SJSA1 (cell line): ENCODE results near the gene CACNA1H. TPM values are rescaled to one million over a fixed set of nuclear protein-coding genes. Genes with fewer than 3 reads are reported as not detected.

ENCODE experiments used
- DNase-seq, 2 experiments: peaks; one replicate each; pipeline ENCODE4 v3.0.0-alpha.2; 2015 to 2020; ENCODE audit warnings: low spot score in 2 of 2, low read depth in 1 of 2
- H3K27ac ChIP-seq: fragments of 250-450 bp; sonication (Bioruptor Pico); 2 replicates; pipeline ENCODE4 v1.5.1; 2020; ENCODE audit warnings: mild to moderate bottlenecking, moderate library complexity
- H3K27me3 ChIP-seq: fragments of 250-450 bp; sonication (Bioruptor Pico); replicated peaks from 2 replicates; pipeline ENCODE4 v1.5.1; 2020; ENCODE audit warnings: mild to moderate bottlenecking, moderate library complexity
- H3K36me3 ChIP-seq: fragments of 250-450 bp; sonication (Bioruptor Pico); 2 replicates; pipeline ENCODE4 v1.5.1; 2020; ENCODE audit warnings: mild to moderate bottlenecking
- H3K4me1 ChIP-seq: fragments of 250-450 bp; sonication (Bioruptor Pico); replicated peaks from 2 replicates; pipeline ENCODE4 v1.6.1; 2021; ENCODE audit warnings: mild to moderate bottlenecking
- H3K4me3 ChIP-seq: fragments of 250-450 bp; sonication (Bioruptor Pico); 2 replicates; pipeline ENCODE4 v1.5.1; 2020; ENCODE audit warnings: mild to moderate bottlenecking
- H3K9me3 ChIP-seq: fragments of 250-450 bp; sonication (Bioruptor Pico); replicated peaks from 2 replicates; pipeline ENCODE4 v1.5.1; 2020; ENCODE audit warnings: mild to moderate bottlenecking
- total RNA-seq: library from RNA; depleted of rRNA; stranded (reverse); fragments of >200 nt; shearing (Covaris generic); gene quantifications from 2 replicates; pipeline ENCODE4 v1.2.3, GENCODE V29; 2014

Gene CACNA1H
- total RNA-seq, 1 experiment from 2014 or later, result not detected

DNA sequence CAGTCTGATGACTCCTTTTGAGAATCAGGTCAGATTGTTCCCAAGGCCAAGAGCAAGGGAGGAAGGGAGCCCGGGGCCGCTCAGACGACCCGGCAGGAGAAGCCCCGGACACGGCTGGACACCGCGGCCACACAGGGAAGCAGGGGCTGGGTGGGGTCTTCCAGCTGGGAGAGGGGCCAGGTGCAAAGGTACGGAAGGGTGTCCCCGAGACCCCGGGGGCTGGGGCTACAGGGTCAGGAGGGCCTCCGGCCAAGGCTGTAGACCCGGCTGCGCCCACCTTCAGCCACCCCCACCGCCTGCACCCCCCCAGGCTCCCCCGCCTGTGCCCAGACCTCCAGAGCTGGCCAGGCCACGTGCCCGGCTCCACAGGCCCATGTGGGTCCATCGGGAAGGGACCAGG lies 35.0 kb upstream of the CACNA1H start:
- Histone ChIP-seq H3K4me1 (no peaks in the 10 kb centered on the region), H3K27me3 (peaks cover 85% of the 10 kb centered on the region), H3K4me3 (no peak overlapping the region), H3K9me3 (no peaks in the 10 kb centered on the region), H3K27ac (no peak overlapping the region), H3K36me3 (no peaks in the 10 kb centered on the region)
- no peak for DNase-seq

DNA sequence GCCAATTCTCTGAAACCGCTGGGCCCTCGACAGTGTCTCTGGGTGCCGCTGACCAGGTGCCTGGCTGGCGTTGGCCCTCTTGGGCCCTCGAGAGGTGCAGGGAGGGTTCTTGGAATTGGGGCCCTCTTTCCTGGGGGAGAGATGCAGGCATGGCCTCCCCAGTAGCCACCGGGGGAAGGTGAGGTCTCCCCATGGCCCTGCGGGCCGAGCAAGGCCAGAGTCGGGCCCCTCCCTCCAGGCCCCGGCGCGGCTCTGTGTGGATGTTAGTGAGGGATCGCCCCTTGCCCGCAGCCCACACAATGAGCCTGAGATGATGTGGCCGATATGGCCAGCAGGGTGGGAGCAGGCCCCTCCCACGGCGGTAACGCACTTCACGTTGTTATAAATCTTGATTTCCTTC lies 33.8 kb upstream of the CACNA1H start:
- Histone ChIP-seq H3K4me1 (no peaks in the 10 kb centered on the region), H3K27me3 (peaks cover 88% of the 10 kb centered on the region), H3K36me3 (no peaks in the 10 kb centered on the region), H3K27ac (no peak overlapping the region), H3K9me3 (no peaks in the 10 kb centered on the region), H3K4me3 (no peak overlapping the region)
- no peak for DNase-seq

DNA sequence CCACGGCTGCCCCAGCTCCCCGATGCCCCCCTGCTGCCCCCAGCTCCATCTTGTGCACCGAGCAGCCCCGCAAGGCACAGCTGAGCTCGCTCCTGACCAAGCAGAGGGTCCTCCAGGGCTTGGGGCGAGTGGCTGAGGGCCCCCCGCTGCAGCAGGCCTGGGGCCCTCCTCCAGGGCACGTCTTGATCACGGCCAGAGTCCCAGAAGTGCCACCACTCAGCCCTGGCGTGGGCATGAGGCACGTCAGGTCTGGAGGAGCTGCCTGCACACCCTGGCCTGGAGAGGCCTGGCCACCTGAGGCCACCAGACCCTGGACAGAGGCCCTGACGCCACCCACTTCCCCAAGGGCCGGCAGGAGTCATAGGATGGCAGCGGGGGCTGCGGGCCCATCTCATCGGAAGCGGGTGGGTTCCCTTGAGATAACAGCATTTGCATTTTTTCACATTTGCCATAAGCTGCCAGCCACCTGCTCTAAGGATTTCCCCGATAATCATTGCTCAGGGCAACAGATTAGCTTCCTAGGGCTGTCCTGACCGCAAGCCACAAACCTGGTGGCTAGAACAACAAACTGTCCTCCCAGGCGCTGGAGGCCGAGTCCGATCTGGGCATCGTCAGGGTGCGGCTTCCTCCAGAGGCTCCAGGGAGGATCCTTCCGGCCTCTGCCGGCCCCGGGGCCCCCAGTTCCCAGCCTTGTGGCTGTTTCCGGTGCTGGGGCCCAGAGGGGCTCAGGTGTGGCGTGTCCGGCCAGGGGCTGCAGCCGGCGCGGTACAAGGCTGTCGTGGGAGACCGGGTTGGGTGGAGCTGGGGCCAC lies 32.9 kb upstream of the CACNA1H start:
- Histone ChIP-seq H3K36me3 (no peaks in the 10 kb centered on the region), H3K4me3 (no peak overlapping the region), H3K27ac (no peak overlapping the region), H3K9me3 (no peaks in the 10 kb centered on the region), H3K4me1 (no peaks in the 10 kb centered on the region), H3K27me3 (peaks cover 88% of the 10 kb centered on the region)
- no peak for DNase-seq

DNA sequence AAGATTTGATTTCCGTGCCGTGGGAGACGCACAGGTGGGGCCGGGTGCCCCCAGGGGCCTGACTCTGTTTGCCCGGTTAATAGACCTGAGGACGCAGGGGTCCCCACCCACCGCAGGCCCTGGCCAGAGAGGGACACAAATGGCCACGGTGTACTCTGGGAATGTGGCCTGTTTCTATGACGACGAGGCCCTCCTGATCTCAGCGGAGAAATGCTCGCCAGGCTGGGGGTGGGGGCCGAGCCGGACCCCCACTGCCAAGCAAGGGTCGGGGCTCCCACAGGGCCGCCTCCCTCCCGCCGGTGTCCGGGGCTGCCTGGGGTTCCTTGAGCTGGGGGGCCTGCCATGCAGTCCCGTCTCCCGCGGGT lies 32.3 kb upstream of the CACNA1H start:
- no peaks in the 10 kb centered on the region for H3K36me3 ChIP-seq
- no peak for DNase-seq
- H3K4me1 ChIP-seq, result no peaks in the 10 kb centered on the region
- no peaks in the 10 kb centered on the region for H3K9me3 ChIP-seq
- H3K27ac ChIP-seq, result no peak overlapping the region
- no peak overlapping the region for H3K4me3 ChIP-seq
- peaks cover 92% of the 10 kb centered on the region for H3K27me3 ChIP-seq

DNA sequence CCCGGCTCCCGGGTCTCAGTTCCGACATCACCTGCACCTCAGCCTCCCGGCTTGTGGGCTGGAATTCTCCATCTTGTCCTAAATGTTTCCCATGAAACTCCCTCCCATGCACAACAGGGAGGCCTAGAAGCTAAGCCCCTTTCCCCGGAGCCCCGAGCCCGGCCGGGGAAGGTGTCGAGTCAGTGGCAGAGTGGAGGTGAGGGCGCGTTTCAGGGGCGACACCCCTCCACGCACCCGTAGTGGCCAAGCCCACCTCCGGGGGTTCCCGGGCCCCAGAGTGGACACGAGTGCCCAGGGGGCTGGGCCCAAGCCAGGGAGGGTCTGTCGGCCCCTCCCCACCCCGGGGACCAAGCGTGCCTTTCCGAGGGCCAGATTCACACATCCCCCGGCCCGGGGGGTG lies 31.9 kb upstream of the CACNA1H start:
- Histone ChIP-seq H3K36me3 (no peaks in the 10 kb centered on the region), H3K4me1 (no peaks in the 10 kb centered on the region), H3K9me3 (no peaks in the 10 kb centered on the region), H3K27me3 (peaks cover 95% of the 10 kb centered on the region), H3K4me3 (no peak overlapping the region), H3K27ac (no peak overlapping the region)
- DNase-seq, result no peak

DNA sequence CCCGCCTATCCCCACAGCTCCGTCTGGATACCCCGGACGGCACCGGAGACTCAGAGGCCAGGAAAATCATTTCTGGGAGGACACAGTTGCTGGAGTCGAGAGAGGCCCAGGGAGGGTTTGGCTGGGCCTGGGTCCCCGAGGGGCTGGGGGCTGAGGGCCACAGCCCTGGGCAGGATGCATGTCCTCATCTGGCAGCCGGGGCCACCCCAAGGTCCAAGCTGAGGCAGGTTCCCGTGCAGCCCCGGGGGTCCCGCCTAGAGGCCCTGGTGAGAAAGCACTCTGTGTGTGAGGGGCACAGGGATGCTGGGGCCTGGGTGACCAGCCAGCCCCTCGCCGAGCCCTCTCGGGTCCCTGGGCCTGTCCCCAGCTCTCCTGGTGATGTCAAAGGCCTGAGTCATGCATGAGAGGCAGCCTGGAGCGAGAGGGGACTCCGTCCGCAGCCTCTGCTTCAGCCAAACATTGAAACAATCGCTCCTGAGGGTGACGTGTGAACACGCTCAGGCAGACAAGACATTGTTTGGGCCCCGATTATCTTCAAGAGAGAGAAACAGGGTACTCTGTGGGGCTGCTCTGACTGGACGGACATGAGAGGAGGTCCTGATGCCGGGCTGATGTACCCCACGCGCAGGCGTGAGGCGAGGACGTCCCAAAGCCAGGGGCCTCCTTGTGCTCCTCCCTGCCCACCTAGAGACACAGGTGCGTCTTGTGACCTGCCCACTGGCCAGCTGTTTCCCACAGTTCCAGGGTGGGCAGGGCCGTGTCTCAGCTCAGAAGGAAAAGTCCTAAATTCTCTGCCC lies 31.1 kb upstream of the CACNA1H start:
- Histone ChIP-seq H3K36me3 (no peaks in the 10 kb centered on the region), H3K27ac (no peak overlapping the region), H3K9me3 (no peaks in the 10 kb centered on the region), H3K27me3 (peaks cover 94% of the 10 kb centered on the region), H3K4me1 (no peaks in the 10 kb centered on the region), H3K4me3 (no peak overlapping the region)
- no peak for DNase-seq

DNA sequence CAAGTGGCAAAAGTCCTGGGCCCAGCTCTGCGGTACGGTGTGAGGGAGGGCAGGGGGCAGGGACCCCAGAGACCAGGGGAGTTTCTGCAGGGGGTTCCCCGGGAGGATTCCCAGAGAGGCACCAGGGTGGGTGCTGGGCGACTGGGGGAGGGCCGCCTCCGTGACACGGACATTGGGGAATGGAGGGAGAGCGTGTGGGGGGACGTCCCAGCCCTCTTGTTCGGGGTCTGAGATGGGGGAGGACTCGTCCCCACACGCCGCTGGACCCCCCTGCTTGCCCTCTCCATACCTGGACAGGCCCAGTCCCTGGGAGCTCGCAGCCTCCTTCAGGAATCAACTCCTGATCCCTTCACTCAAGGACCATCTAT lies 30.5 kb upstream of the CACNA1H start:
- DNase-seq, result no peak
- no peak overlapping the region for H3K27ac ChIP-seq
- no peaks in the 10 kb centered on the region for H3K36me3 ChIP-seq
- H3K27me3 ChIP-seq, result peaks cover 92% of the 10 kb centered on the region
- no peak overlapping the region for H3K4me3 ChIP-seq
- H3K4me1 ChIP-seq, result no peaks in the 10 kb centered on the region
- no peaks in the 10 kb centered on the region for H3K9me3 ChIP-seq

DNA sequence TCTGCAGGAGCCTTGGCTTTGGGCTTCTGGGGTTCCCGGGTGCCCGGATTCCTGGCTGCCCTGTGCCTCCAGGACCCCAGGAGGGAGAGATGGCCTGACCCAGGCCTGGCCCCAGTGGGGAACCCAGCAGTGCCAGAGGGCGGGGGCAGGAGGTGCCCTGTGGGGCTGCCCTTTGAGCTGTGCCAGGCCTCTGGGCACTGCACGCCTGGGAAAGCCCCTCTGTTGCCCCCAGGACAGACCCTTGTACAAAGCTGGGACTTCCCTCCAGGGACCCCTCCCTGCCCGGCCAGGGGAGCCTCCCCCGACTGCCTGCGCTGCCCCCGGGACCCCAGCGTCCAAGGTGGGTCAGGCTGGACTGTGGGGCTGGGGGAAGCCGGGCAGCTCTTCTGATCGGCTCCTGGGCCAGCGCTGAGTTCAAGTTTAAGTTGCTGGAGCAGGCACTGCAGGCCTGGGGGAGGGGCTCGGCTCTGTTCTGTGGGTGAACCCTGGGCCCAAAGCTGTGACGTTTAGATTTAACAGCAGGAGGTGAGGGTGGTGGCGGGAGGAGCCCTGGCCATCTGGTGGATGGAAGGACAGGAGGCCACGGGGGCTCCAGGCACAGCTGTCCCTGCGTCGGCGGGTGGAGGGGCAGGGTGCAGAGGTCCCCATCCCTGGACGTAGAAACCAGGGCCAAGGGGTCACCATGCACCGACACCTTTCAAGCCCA lies 29.2 kb upstream of the CACNA1H start:
- Histone ChIP-seq H3K36me3 (no peaks in the 10 kb centered on the region), H3K27me3 (peaks cover 85% of the 10 kb centered on the region), H3K4me1 (no peaks in the 10 kb centered on the region), H3K4me3 (no peak overlapping the region), H3K27ac (no peak overlapping the region), H3K9me3 (no peaks in the 10 kb centered on the region)
- DNase-seq, result no peak

DNA sequence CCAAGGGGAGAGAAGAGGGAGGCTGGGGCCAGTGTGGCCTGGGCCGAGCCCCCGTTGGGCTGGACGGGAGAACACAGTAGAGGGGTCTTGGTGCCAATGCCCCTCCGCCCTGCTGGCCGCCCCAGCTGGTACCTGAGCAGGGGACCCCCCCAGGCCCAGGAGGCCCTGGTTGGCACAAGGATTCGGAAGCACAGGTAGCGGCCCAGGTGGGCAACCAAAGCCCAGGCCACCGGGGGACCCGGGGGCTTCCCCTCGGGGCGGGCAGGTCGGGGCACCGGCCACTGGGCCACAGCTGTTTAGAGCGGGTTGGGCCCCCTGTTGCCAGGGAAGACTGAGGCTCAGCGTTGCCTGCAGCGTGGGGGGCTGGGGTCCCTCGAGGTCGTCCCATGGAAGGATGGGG lies 28.6 kb upstream of the CACNA1H start:
- no peaks in the 10 kb centered on the region for H3K9me3 ChIP-seq
- no peak overlapping the region for H3K27ac ChIP-seq
- no peaks in the 10 kb centered on the region for H3K4me1 ChIP-seq
- no peak for DNase-seq
- H3K27me3 ChIP-seq, result peaks cover 79% of the 10 kb centered on the region
- H3K36me3 ChIP-seq, result no peaks in the 10 kb centered on the region
- no peak overlapping the region for H3K4me3 ChIP-seq

DNA sequence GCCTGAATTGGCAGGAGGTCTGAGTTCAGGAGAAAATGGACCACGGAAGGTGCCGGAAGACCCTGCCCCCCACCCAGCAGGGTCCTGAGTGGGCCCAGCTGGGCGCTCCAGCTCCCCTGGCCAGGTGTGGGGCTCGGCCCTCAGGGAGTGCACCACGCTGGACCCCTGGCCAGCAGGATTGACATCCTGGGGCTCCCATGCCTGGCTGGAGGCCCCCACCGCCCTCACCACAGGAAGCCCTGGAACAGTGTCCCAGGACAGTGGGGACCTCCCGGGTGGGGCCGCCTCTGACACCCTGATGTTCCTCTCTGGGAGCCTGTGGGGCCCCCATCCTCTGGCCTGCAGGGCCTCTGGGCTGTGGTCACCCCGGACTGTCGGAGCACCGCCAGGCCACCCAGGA lies 28.1 kb upstream of the CACNA1H start:
- Histone ChIP-seq H3K36me3 (no peaks in the 10 kb centered on the region), H3K4me3 (no peak overlapping the region), H3K9me3 (no peaks in the 10 kb centered on the region), H3K27ac (no peak overlapping the region), H3K27me3 (peaks cover 74% of the 10 kb centered on the region), H3K4me1 (no peaks in the 10 kb centered on the region)
- DNase-seq, result no peak

DNA sequence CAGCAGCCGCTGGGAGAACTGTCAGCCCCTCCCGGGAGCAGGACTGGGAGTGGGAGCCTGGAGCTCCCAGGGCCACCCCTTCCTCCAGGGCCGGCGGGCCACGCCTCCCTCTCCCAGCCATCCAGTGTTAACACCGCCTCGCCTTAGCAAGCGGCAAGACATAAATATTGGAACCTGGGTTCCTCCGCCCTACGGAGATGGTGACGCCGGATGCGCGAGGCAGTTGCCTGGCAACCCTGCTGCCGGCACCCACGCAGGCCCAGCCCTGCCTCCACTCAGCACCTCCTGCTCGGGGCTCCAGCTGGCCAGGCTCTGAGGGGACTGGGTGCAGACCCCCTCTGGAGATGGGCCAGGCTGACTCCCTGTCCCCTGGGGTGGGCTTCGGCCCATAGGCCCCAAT lies 27.4 kb upstream of the CACNA1H start:
- DNase-seq, result no peak
- H3K4me3 ChIP-seq, result no peak overlapping the region
- no peaks in the 10 kb centered on the region for H3K36me3 ChIP-seq
- peaks cover 67% of the 10 kb centered on the region for H3K27me3 ChIP-seq
- H3K4me1 ChIP-seq, result no peaks in the 10 kb centered on the region
- H3K27ac ChIP-seq, result no peak overlapping the region
- H3K9me3 ChIP-seq, result no peaks in the 10 kb centered on the region

DNA sequence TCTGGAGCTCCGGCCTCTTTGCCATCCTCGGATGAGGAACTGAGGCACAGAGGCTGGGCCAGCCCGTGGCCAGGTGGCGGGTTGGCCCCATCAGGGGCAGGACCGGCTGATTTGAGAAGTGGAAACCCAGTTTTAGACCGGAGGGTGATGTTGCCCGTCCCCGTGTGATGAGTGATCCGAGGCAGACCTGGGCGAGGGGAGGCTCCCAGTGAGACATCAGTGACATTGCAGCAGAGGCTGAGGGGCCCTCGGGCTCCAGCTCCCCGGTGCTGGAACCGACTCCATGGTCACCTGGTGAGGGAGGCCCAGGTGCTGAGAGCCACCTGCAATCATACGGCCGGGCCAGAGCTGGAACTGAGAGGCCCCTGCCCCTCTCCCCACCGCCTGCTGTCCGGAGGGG lies 26.9 kb upstream of the CACNA1H start:
- Histone ChIP-seq H3K9me3 (no peaks in the 10 kb centered on the region), H3K36me3 (no peaks in the 10 kb centered on the region), H3K4me3 (no peak overlapping the region), H3K27ac (no peak overlapping the region), H3K4me1 (no peaks in the 10 kb centered on the region), H3K27me3 (peaks cover 61% of the 10 kb centered on the region)
- DNase-seq, result no peak

DNA sequence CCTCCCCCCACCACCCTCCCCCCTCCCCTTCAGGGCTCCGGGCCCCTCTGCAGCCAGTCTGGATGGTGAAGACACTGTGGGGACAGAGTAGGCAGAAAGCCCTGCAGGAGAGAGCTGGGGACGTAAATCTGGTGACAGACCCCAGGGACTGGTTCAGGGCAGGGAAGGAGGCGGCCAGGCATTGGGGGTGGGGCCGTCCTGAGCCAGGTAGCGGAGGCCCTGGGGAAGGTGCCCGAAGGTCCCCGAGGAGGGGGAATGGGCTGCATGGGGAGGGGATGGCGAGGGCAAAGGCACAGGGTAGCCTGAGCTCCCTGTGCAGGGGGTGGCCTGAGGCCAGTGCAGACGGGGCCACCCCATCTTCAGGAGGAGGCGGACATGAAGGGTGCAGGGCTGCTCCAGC lies 26.3 kb upstream of the CACNA1H start:
- H3K27me3 ChIP-seq, result peaks cover 60% of the 10 kb centered on the region
- no peaks in the 10 kb centered on the region for H3K36me3 ChIP-seq
- no peak overlapping the region for H3K27ac ChIP-seq
- no peaks in the 10 kb centered on the region for H3K9me3 ChIP-seq
- no peak for DNase-seq
- no peak overlapping the region for H3K4me3 ChIP-seq
- H3K4me1 ChIP-seq, result no peaks in the 10 kb centered on the region

DNA sequence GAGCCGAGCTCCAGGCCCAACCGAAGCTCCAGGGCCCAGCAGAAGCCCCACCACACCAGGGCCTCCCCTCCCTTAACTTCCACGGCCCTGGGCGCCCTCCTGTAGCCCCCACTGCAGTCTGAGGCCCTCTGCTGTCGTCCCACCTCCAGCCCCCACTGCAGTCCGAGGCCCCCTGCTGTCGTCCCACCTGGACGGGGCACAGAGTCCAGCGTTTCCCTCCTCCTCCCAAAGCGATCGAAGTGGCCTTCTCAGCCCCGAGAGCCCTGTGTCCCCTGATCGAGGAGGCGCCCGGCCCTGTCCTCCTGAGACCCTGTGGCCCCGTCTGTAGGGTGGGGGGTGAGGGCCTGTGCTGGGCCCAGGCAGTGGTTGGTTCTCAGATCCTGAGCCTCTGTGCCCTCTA lies 25.8 kb upstream of the CACNA1H start:
- Histone ChIP-seq H3K9me3 (no peaks in the 10 kb centered on the region), H3K36me3 (no peaks in the 10 kb centered on the region), H3K4me1 (no peaks in the 10 kb centered on the region), H3K27ac (no peak overlapping the region), H3K27me3 (peaks cover 60% of the 10 kb centered on the region), H3K4me3 (no peak overlapping the region)
- DNase-seq, result no peak
